HepG2 (cell line): ENCODE data around the gene RASAL1. TPM values are rescaled to one million over a fixed set of nuclear protein-coding genes. Genes with fewer than 3 reads are reported as not detected.

ENCODE experiments used
- ADNP ChIP-seq: sonication (generic); formaldehyde crosslinking; IDR thresholded peaks from 2 replicates; pipeline ENCODE4 v1.4.0; 2020; ENCODE audit warnings: missing genetic modification reagents
- CHCHD3 ChIP-seq: sonication (generic); formaldehyde crosslinking; IDR thresholded peaks from 2 replicates; pipeline ENCODE4 v1.8.0; 2022; ENCODE audit warnings: mild to moderate bottlenecking, missing genetic modification reagents, moderate library complexity
- GZF1 ChIP-seq: sonication (generic); formaldehyde crosslinking; IDR thresholded peaks from 2 replicates; pipeline ENCODE4 v1.5.1; 2020; ENCODE audit warnings: mild to moderate bottlenecking, missing genetic modification reagents
- HMGXB4 ChIP-seq, 2 experiments: sonication (generic) in 1 of 2; formaldehyde crosslinking in 1 of 2; IDR thresholded peaks; 2 replicates each; pipeline versions ENCODE4 v1.4.0 to v1.6.1; 2018 to 2020; ENCODE audit warnings: missing genetic modification reagents in 2 of 2, borderline replicate concordance in 1 of 2, low read depth in 1 of 2, mild to moderate bottlenecking in 1 of 2, missing biosample characterization in 1 of 2
- KLF6 ChIP-seq: IDR thresholded peaks from 2 replicates; pipeline ENCODE4 v1.8.0; 2016; ENCODE audit warnings: missing biosample characterization, missing genetic modification reagents
- KMT2A ChIP-seq: sonication (generic); formaldehyde crosslinking; IDR thresholded peaks from 2 replicates; pipeline ENCODE4 v1.4.0; 2020; ENCODE audit warnings: missing genetic modification reagents
- MIER2 ChIP-seq: IDR thresholded peaks from 2 replicates; pipeline ENCODE4 v1.6.1; 2016; ENCODE audit warnings: missing biosample characterization, missing genetic modification reagents
- POGZ ChIP-seq: sonication (generic); formaldehyde crosslinking; IDR thresholded peaks from 2 replicates; pipeline ENCODE4 v1.4.0; 2020; ENCODE audit warnings: mild to moderate bottlenecking, missing genetic modification reagents
- POLR2AphosphoS2 ChIP-seq: IDR thresholded peaks from 2 replicates; pipeline ENCODE4 v1.6.1; 2011; ENCODE audit warnings: low read depth, low read length, improper control_type of control experiment
- SMC3 ChIP-seq: IDR thresholded peaks from 2 replicates; pipeline ENCODE4 v1.6.1; 2011; ENCODE audit warnings: low read length, improper control_type of control experiment
- STAG1 ChIP-seq: sonication (generic); formaldehyde crosslinking; IDR thresholded peaks from 2 replicates; pipeline ENCODE4 v1.4.0; 2020; ENCODE audit warnings: missing genetic modification reagents
- ZMYM4 ChIP-seq: sonication (generic); formaldehyde crosslinking; IDR thresholded peaks from 2 replicates; pipeline ENCODE4 v1.8.1; 2023; ENCODE audit warnings: mild to moderate bottlenecking, missing genetic modification reagents
- ZNF121 ChIP-seq: sonication (generic); formaldehyde crosslinking; IDR thresholded peaks from 2 replicates; pipeline ENCODE4 v1.5.0; 2020; ENCODE audit warnings: mild to moderate bottlenecking, missing genetic modification reagents
- ZNF326 ChIP-seq: sonication (generic); formaldehyde crosslinking; IDR thresholded peaks from 2 replicates; pipeline ENCODE4 v1.4.0; 2020; ENCODE audit warnings: missing genetic modification reagents, borderline replicate concordance
- ZNF333 ChIP-seq: sonication (generic); formaldehyde crosslinking; IDR thresholded peaks from 2 replicates; pipeline ENCODE4 v1.4.0; 2020; ENCODE audit warnings: mild to moderate bottlenecking, missing genetic modification reagents, borderline replicate concordance
- ZNF724P ChIP-seq: sonication (generic); formaldehyde crosslinking; IDR thresholded peaks from 2 replicates; pipeline ENCODE4 v1.8.0; 2022; ENCODE audit warnings: missing genetic modification reagents, borderline replicate concordance
- ZNF770 ChIP-seq: sonication (generic); formaldehyde crosslinking; IDR thresholded peaks from 2 replicates; pipeline ENCODE4 v1.5.0; 2020; ENCODE audit warnings: mild to moderate bottlenecking, missing genetic modification reagents
- polyA plus RNA-seq, 8 experiments: library from polyadenylated mRNA; depleted of rRNA in 3 of 8; stranded (reverse) in 7 of 8; unstranded in 1 of 8; fragments of >200 nt; fragmentation: Illumina TruSeq in 4 of 8; extraction: Trizol in 4 of 8; gene quantifications; 2 replicates each; pipeline versions ENCODE4 v1.2.1 to v1.2.3, GENCODE V29; 2011 to 2016; ENCODE audit warnings: low read depth in 4 of 8, missing spikeins in 1 of 8, mixed read lengths in 1 of 8; ENCODE audit not compliant: insufficient read depth in 1 of 8
- total RNA-seq, 5 experiments: library from RNA; depleted of rRNA; stranded (reverse); fragments of >200 nt; fragmentation: Illumina TruSeq; extraction: Trizol; gene quantifications; 2 replicates each; pipeline ENCODE4 v1.2.3, GENCODE V29; 2016; ENCODE audit warnings: low read depth in 1 of 5
- TF ChIP-seq, protein P1 (sequence below): sonication (generic); formaldehyde crosslinking; IDR thresholded peaks from 2 replicates; pipeline ENCODE4 v1.4.0; 2020; ENCODE audit warnings: missing genetic modification reagents
- TF ChIP-seq, protein P2 (sequence below): sonication (generic); formaldehyde crosslinking; conservative IDR thresholded peaks from 2 replicates; pipeline ENCODE4 v1.8.0; 2022; ENCODE audit warnings: mild to moderate bottlenecking, moderate library complexity, missing genetic modification reagents
- TF ChIP-seq, protein P3 (sequence below), 2 experiments: sonication (generic) in 1 of 2; formaldehyde crosslinking in 1 of 2; IDR thresholded peaks; 2 replicates each; pipeline versions ENCODE4 v1.5.1 to v1.6.1; 2011 to 2020; ENCODE audit warnings: borderline replicate concordance in 1 of 2, low read depth in 1 of 2, low read length in 1 of 2, mild to moderate bottlenecking in 1 of 2, missing genetic modification reagents in 1 of 2, moderate library complexity in 1 of 2

RASAL1 gene
- total and polyA plus RNA-seq, 2 of the 13 experiments (the other 11 are each of a cell fraction or from before 2014, with no cell fraction given) = not detected

GRCh38 chr12:113098441-113099028, 37.0 kb downstream of the RASAL1 start (continued):
- TF ChIP-seq ZNF770 (CRISPR knock-in tag) (peak; percentile 71), ZNF121 (CRISPR knock-in tag) (peak; percentile 91), ZMYM4 (CRISPR knock-in tag) (peak; percentile 42; the same call in 1 of the 2 replicates), ZNF333 (CRISPR knock-in tag) (no peak), KLF6 (CRISPR knock-in tag) (no peak), ZNF724P (CRISPR knock-in tag) (no peak), ADNP (CRISPR knock-in tag) (no peak), MIER2 (CRISPR knock-in tag) (0 out of 2 replicates have a peak, but pooled peaks have one; percentile 59), STAG1 (CRISPR knock-in tag) (peak; percentile 91), KMT2A (CRISPR knock-in tag) (no peak), POLR2AphosphoS2 (no peak), CHCHD3 (no peak), POGZ (peak; percentile 56; the same call in 1 of the 2 replicates), HMGXB4 (CRISPR knock-in tag; IDR thresholded peaks at IDR 0.05; ENCODE audit: borderline replicate concordance in 1 of 2, low read depth in 1 of 2) (peak in 1 of 2 experiments; percentile 36; a peak in 1 of 4 replicates), ZNF326 (CRISPR knock-in tag) (no peak), GZF1 (no peak), SMC3 (0 out of 2 replicates have a peak, but pooled peaks have one; percentile 11)
- TF ChIP-seq, protein P1, sequence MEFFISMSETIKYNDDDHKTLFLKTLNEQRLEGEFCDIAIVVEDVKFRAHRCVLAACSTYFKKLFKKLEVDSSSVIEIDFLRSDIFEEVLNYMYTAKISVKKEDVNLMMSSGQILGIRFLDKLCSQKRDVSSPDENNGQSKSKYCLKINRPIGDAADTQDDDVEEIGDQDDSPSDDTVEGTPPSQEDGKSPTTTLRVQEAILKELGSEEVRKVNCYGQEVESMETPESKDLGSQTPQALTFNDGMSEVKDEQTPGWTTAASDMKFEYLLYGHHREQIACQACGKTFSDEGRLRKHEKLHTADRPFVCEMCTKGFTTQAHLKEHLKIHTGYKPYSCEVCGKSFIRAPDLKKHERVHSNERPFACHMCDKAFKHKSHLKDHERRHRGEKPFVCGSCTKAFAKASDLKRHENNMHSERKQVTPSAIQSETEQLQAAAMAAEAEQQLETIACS (CRISPR knock-in tag) = no peak
- TF ChIP-seq, protein P2, sequence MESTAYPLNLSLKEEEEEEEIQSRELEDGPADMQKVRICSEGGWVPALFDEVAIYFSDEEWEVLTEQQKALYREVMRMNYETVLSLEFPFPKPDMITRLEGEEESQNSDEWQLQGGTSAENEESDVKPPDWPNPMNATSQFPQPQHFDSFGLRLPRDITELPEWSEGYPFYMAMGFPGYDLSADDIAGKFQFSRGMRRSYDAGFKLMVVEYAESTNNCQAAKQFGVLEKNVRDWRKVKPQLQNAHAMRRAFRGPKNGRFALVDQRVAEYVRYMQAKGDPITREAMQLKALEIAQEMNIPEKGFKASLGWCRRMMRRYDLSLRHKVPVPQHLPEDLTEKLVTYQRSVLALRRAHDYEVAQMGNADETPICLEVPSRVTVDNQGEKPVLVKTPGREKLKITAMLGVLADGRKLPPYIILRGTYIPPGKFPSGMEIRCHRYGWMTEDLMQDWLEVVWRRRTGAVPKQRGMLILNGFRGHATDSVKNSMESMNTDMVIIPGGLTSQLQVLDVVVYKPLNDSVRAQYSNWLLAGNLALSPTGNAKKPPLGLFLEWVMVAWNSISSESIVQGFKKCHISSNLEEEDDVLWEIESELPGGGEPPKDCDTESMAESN (CRISPR knock-in tag) = peak; percentile 66; the same call in 1 of the 2 replicates
- TF ChIP-seq, protein P3, sequence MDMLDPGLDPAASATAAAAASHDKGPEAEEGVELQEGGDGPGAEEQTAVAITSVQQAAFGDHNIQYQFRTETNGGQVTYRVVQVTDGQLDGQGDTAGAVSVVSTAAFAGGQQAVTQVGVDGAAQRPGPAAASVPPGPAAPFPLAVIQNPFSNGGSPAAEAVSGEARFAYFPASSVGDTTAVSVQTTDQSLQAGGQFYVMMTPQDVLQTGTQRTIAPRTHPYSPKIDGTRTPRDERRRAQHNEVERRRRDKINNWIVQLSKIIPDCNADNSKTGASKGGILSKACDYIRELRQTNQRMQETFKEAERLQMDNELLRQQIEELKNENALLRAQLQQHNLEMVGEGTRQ (IDR thresholded peaks at IDR 0.05; ENCODE audit: low read depth, low read length) = no peak
- TF ChIP-seq, protein P3 (CRISPR knock-in tag; IDR thresholded peaks at IDR 0.05; ENCODE audit: borderline replicate concordance) = peak; percentile 62; the same call in 1 of the 2 replicates
